HepG2 (cell line): ENCODE data around the gene ZP2. TPM values are rescaled to one million over a fixed set of nuclear protein-coding genes. Genes with fewer than 3 reads are reported as not detected.

ENCODE experiments used
- AKAP8 ChIP-seq: sonication (generic); formaldehyde crosslinking; IDR thresholded peaks from 2 replicates; pipeline ENCODE4 v1.5.1; 2020; ENCODE audit warnings: mild to moderate bottlenecking, missing genetic modification reagents
- CTCF ChIP-seq: sonication (generic); formaldehyde crosslinking; IDR thresholded peaks from 2 replicates; pipeline ENCODE4 v1.5.0; 2020; ENCODE audit warnings: mild to moderate bottlenecking, missing genetic modification reagents, moderate library complexity
- LBX2 ChIP-seq: sonication (generic); formaldehyde crosslinking; IDR thresholded peaks from 2 replicates; pipeline ENCODE4 v1.5.0; 2020; ENCODE audit warnings: missing genetic modification reagents, mild to moderate bottlenecking, borderline replicate concordance
- MBNL3 ChIP-seq: fragments of 250-450 bp; sonication (Bioruptor Pico); conservative IDR thresholded peaks from 2 replicates; pipeline ENCODE4 v1.8.0; 2022; ENCODE audit warnings: mild to moderate bottlenecking, inconsistent platforms
- MYPOP ChIP-seq: sonication (generic); formaldehyde crosslinking; IDR thresholded peaks from 2 replicates; pipeline ENCODE4 v1.8.1; 2023; ENCODE audit warnings: mild to moderate bottlenecking, moderate library complexity, missing genetic modification reagents
- PHB2 ChIP-seq: fragments of 450-650 bp; IDR thresholded peaks from 2 replicates; pipeline ENCODE4 v1.6.1; 2018; ENCODE audit not compliant: partially characterized antibody
- RFX3 ChIP-seq: IDR thresholded peaks from 2 replicates; pipeline ENCODE4 v1.6.1; 2016; ENCODE audit warnings: missing biosample characterization, missing genetic modification reagents
- TFDP1 ChIP-seq: IDR thresholded peaks from 2 replicates; pipeline ENCODE4 v1.6.1; 2016; ENCODE audit warnings: missing compliant biosample characterization, missing genetic modification reagents, borderline replicate concordance
- ZNF142 ChIP-seq: sonication (generic); formaldehyde crosslinking; IDR thresholded peaks from 2 replicates; pipeline ENCODE4 v1.4.0; 2020; ENCODE audit warnings: missing genetic modification reagents
- ZNF512 ChIP-seq: sonication (generic); formaldehyde crosslinking; IDR thresholded peaks from 2 replicates; pipeline ENCODE4 v1.4.0; 2020; ENCODE audit warnings: mild to moderate bottlenecking, missing genetic modification reagents
- ZNF704 ChIP-seq: sonication (generic); formaldehyde crosslinking; IDR thresholded peaks from 2 replicates; pipeline ENCODE4 v1.8.1; 2023; ENCODE audit warnings: mild to moderate bottlenecking, inconsistent platforms, moderate library complexity, missing genetic modification reagents, borderline replicate concordance
- ZNF891 ChIP-seq: sonication (generic); formaldehyde crosslinking; IDR thresholded peaks from 2 replicates; pipeline ENCODE4 v1.5.0; 2020; ENCODE audit warnings: mild to moderate bottlenecking, missing genetic modification reagents
- ZZZ3 ChIP-seq: sonication (generic); formaldehyde crosslinking; IDR thresholded peaks from 2 replicates; pipeline ENCODE4 v1.4.0; 2020; ENCODE audit warnings: missing genetic modification reagents, mild to moderate bottlenecking, borderline replicate concordance
- polyA plus RNA-seq, 8 experiments: library from polyadenylated mRNA; depleted of rRNA in 3 of 8; stranded (reverse) in 7 of 8; unstranded in 1 of 8; fragments of >200 nt; fragmentation: Illumina TruSeq in 4 of 8; extraction: Trizol in 4 of 8; gene quantifications; 2 replicates each; pipeline versions ENCODE4 v1.2.1 to v1.2.3, GENCODE V29; 2011 to 2016; ENCODE audit warnings: low read depth in 4 of 8, missing spikeins in 1 of 8, mixed read lengths in 1 of 8; ENCODE audit not compliant: insufficient read depth in 1 of 8
- total RNA-seq, 5 experiments: library from RNA; depleted of rRNA; stranded (reverse); fragments of >200 nt; fragmentation: Illumina TruSeq; extraction: Trizol; gene quantifications; 2 replicates each; pipeline ENCODE4 v1.2.3, GENCODE V29; 2016; ENCODE audit warnings: low read depth in 1 of 5

The ZP2 gene
- total and polyA plus RNA-seq, 2 of the 13 experiments (the other 11 are each of a cell fraction or from before 2014, with no cell fraction given) = not detected

GRCh38 chr16:21158208-21159110 is 52.9 kb downstream of the ZP2 start, which contains the start of gene LDAF1 (continued):
- no peak for TF ChIP-seq ZNF142 (CRISPR knock-in tag)
- TF ChIP-seq ZNF512 (CRISPR knock-in tag) = no peak; the same call in 1 of the 2 replicates
- peak; percentile 73; the same call in 1 of the 2 replicates for TF ChIP-seq AKAP8 (CRISPR knock-in tag)
- TF ChIP-seq MBNL3 (CRISPR knock-in tag) = no peak
- 0 out of 2 replicates have a peak, but pooled peaks have one; percentile 17 for TF ChIP-seq MYPOP (CRISPR knock-in tag)
- 0 out of 2 replicates have a peak, but pooled peaks have one; percentile 37 for TF ChIP-seq ZNF704
- no peak for TF ChIP-seq PHB2
- TF ChIP-seq LBX2 (CRISPR knock-in tag) = 0 out of 2 replicates have a peak, but pooled peaks have one; percentile 54
- TF ChIP-seq ZZZ3 = no peak
- peak; percentile 40; the same call in 1 of the 2 replicates for TF ChIP-seq CTCF (CRISPR knock-in tag)
- TF ChIP-seq TFDP1 (CRISPR knock-in tag) = peak; percentile 90
- no peak for TF ChIP-seq RFX3 (CRISPR knock-in tag)
- 0 out of 2 replicates have a peak, but pooled peaks have one; percentile 40 for TF ChIP-seq ZNF891 (CRISPR knock-in tag)
